Activated B cell treated with CpG ODN at 0.5 μM for 24 hours (primary cell): Measurements from ENCODE around the gene ULBP1. TPM values are rescaled to one million over a fixed set of nuclear protein-coding genes. Genes with fewer than 3 reads are reported as not detected.

ENCODE experiments used
- ATAC-seq: fragments of 200-7000 bp; cut with Tn5 transposase; one replicate; pipeline ENCODE4 v1.10.0; 2021; ENCODE audit warnings: low read depth, mild to moderate bottlenecking, moderate library complexity
- CTCF ChIA-PET: fragments of 350-600 bp; sonication (Branson Sonifier 250); formaldehyde crosslinking; loops from one replicate; lab custom pipeline; 2021; ENCODE audit warnings: antibody characterized with exemption; lab: Charles Lee
- POLR2A ChIA-PET: fragments of 350-600 bp; sonication (Branson Sonifier 250); formaldehyde crosslinking; loops from one replicate; lab custom pipeline; 2021; ENCODE audit warnings: antibody characterized with exemption; lab: Charles Lee
- DNase-seq: peaks from one replicate; pipeline ENCODE4 v3.0.0; 2022
- H3K27ac Mint-ChIP-seq: one replicate; pipeline ENCODE4 v1.8.0; 2020; ENCODE audit warnings: mixed read lengths
- H3K27me3 Mint-ChIP-seq: one replicate; pipeline ENCODE4 v1.8.0; 2021; ENCODE audit warnings: mixed read lengths
- H3K36me3 Mint-ChIP-seq: one replicate; pipeline ENCODE4 v1.8.0; 2021; ENCODE audit warnings: low read depth, mixed read lengths
- H3K4me1 Mint-ChIP-seq: one replicate; pipeline ENCODE4 v1.8.0; 2021; ENCODE audit warnings: mixed read lengths
- H3K4me3 Mint-ChIP-seq: one replicate; pipeline ENCODE4 v1.8.0; 2020; ENCODE audit warnings: mild to moderate bottlenecking, mixed read lengths
- H3K9me3 Mint-ChIP-seq: one replicate; pipeline ENCODE4 v1.8.0; 2020; ENCODE audit warnings: mixed read lengths
- intact Hi-C: fragments of 100-400 bp; cut with micrococcal nuclease; formaldehyde crosslinking; loops from one replicate; pipeline ENCODE4 v1.15.1; 2024
- total RNA-seq: library from RNA; stranded (reverse); gene quantifications from 2 replicates; pipeline ENCODE4 v1.2.3, GENCODE V29; 2022
- TF ChIP-seq, protein P1 (sequence below): fragments of 200-600 bp; IDR thresholded peaks from one replicate; pipeline ENCODE4 v1.8.0; 2022; ENCODE audit warnings: antibody characterized with exemption, mild to moderate bottlenecking

ULBP1 gene
- total RNA-seq, 1 donor from 2014 or later: 2.2 TPM

DNA sequence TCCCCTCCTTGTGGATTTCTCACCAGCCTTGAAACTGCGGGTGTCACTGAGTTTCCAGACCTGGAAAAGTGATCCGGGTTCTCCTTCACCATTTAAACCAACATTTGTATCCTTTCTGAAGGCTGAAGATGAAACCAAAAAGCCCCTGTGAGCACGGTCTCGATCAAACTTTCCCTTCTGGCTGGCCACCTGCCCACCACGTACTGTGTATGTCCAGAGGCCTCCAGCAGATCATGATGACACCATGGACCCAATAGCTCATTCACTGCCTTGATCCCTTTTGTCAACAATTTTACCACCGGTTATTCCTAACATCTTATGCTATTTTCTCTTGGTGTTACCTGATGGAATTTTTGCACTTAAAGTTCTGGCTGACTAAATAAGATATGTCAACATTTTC lies 15.6 kb downstream of the ULBP1 start:
- Mint-ChIP-seq H3K27me3 (peaks cover 40% of the 10 kb centered on the region), H3K27ac (no peak overlapping the region), H3K4me1 (no peaks in the 10 kb centered on the region), H3K9me3 (no peaks in the 10 kb centered on the region), H3K36me3 (no peaks in the 10 kb centered on the region), H3K4me3 (no peak overlapping the region)
- intact Hi-C loops: no loop called here
- TF ChIP-seq, protein P1, sequence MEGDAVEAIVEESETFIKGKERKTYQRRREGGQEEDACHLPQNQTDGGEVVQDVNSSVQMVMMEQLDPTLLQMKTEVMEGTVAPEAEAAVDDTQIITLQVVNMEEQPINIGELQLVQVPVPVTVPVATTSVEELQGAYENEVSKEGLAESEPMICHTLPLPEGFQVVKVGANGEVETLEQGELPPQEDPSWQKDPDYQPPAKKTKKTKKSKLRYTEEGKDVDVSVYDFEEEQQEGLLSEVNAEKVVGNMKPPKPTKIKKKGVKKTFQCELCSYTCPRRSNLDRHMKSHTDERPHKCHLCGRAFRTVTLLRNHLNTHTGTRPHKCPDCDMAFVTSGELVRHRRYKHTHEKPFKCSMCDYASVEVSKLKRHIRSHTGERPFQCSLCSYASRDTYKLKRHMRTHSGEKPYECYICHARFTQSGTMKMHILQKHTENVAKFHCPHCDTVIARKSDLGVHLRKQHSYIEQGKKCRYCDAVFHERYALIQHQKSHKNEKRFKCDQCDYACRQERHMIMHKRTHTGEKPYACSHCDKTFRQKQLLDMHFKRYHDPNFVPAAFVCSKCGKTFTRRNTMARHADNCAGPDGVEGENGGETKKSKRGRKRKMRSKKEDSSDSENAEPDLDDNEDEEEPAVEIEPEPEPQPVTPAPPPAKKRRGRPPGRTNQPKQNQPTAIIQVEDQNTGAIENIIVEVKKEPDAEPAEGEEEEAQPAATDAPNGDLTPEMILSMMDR: no peak
- CTCF ChIA-PET: no interaction called here
- ATAC-seq (no peak), DNase-seq (no peak)
- POLR2A ChIA-PET: no interaction called here

DNA sequence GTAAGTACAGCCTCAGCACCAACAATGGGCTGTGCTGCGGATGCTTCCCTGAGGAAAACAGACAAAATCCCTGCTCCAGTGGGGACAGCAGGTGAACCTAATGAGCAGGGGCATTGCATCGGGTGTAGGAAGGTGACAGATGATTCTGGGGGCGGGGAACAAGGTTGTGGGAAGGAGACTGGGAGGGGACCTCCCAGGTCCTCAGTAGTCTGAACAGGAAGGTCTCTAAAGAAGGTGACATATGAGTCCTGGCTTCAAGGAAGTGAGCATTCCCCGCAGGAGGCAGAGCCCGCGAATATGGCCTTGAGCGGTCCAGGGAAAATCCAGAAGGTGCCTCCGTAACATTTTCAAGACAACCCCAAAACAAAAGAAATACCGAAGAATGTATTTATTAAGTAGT lies 19.4 kb downstream of the ULBP1 start:
- H3K9me3 Mint-ChIP-seq: peaks cover under 1% of the 10 kb centered on the region
- H3K4me1 Mint-ChIP-seq: no peaks in the 10 kb centered on the region
- ChIA-PET CTCF (no interaction called here), POLR2A (interaction anchor here (0.6 kb wide), 1 partner anchor 19 kb away, joined by 3 read pairs; the partner anchor contains the start of gene ULBP1)
- peaks cover 61% of the 10 kb centered on the region for H3K27me3 Mint-ChIP-seq
- ATAC-seq (no peak), DNase-seq (no peak)
- intact Hi-C loops: no loop called here
- TF ChIP-seq, protein P1: no peak
- no peaks in the 10 kb centered on the region for H3K36me3 Mint-ChIP-seq
- no peak overlapping the region for H3K4me3 Mint-ChIP-seq
- H3K27ac Mint-ChIP-seq: no peak overlapping the region

GRCh38 chr6:149984773-149985172 lies 21.0 kb downstream of the ULBP1 start:
- DNase-seq: no peak
- H3K36me3 Mint-ChIP-seq: peaks cover 2% of the 10 kb centered on the region
- TF ChIP-seq, protein P1: no peak
- no peak for ATAC-seq
- intact Hi-C loops: no loop called here
- H3K4me1 Mint-ChIP-seq: peaks cover 6% of the 10 kb centered on the region
- peaks cover 65% of the 10 kb centered on the region for H3K27me3 Mint-ChIP-seq
- ChIA-PET POLR2A (interaction anchor here (0.7 to 1.0 kb wide), 2 partner anchors 10 to 85 kb away, joined by 4 to 6 read pairs; no protein-coding TSS in a partner anchor), CTCF (no interaction called here)
- H3K4me3 Mint-ChIP-seq: no peak overlapping the region
- H3K27ac Mint-ChIP-seq: no peak overlapping the region
- H3K9me3 Mint-ChIP-seq: peaks cover 5% of the 10 kb centered on the region

DNA sequence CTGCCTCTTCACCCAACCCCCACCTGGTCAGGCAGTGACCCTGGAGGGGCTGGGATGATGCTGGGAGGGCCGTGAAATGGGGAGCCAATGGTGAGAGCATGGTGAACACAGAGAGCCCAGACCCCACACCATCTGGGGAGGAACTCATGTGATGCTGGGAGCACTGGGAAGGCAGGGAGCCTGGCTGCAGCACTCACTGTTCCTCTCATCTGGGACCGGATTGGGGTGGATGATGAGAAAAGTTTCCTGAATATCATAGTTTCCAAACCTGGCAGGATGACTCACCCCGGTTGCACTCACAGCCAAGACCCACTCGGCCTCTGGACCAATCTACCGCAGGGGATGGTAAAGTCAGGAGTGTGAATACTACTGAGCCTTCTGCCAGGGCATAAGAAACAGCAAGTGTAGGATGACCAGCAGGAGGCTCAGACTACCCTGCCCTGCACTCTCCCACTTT lies 21.8 kb downstream of the ULBP1 start:
- ChIA-PET CTCF (no interaction called here), POLR2A (no interaction called here)
- peaks cover 14% of the 10 kb centered on the region for H3K4me1 Mint-ChIP-seq
- peaks cover 5% of the 10 kb centered on the region for H3K9me3 Mint-ChIP-seq
- no peak overlapping the region for H3K27ac Mint-ChIP-seq
- TF ChIP-seq, protein P1: no peak
- no peak overlapping the region for H3K4me3 Mint-ChIP-seq
- no peak for ATAC-seq
- peaks cover 2% of the 10 kb centered on the region for H3K36me3 Mint-ChIP-seq
- intact Hi-C loops: no loop called here
- no peak for DNase-seq
- peaks cover 67% of the 10 kb centered on the region for H3K27me3 Mint-ChIP-seq

- Mint-ChIP-seq H3K27ac (no peak overlapping the region), H3K4me3 (no peak overlapping the region), H3K27me3 (peaks cover 68% of the 10 kb centered on the region), H3K36me3 (peaks cover 2% of the 10 kb centered on the region), H3K4me1 (peaks cover 26% of the 10 kb centered on the region), H3K9me3 (peaks cover 5% of the 10 kb centered on the region)
- POLR2A ChIA-PET: no interaction called here
- intact Hi-C loops: no loop called here
- ATAC-seq (no peak), DNase-seq (no peak)
- TF ChIP-seq, protein P1: no peak
- CTCF ChIA-PET: no interaction called here
These were observed 23.9 kb downstream of the ULBP1 start for GRCh38 chr6:149987602-149988107.
